Activated T-helper 17 cell treated with anti-CD3 and anti-CD28 coated beads, Interleukin-2, amount 50 U/mL, for 72 hours (primary cell): ENCODE results near the gene SLX4IP. TPM values are rescaled to one million over a fixed set of nuclear protein-coding genes. Genes with fewer than 3 reads are reported as not detected.

ENCODE experiments used
- ATAC-seq: fragments of 150-1000 bp; cut with Tn5 transposase; replicated peaks from 2 replicates; pipeline ENCODE4 v1.10.0; 2021; ENCODE audit warnings: mild to moderate bottlenecking, moderate library complexity
- H3K27ac Mint-ChIP-seq: one replicate; pipeline ENCODE4 v1.8.0; 2022; ENCODE audit warnings: mixed read lengths
- H3K27me3 Mint-ChIP-seq: one replicate; pipeline ENCODE4 v1.8.0; 2022; ENCODE audit warnings: mixed read lengths
- H3K36me3 Mint-ChIP-seq: one replicate; pipeline ENCODE4 v1.8.0; 2022; ENCODE audit warnings: low read depth, mild to moderate bottlenecking, mixed read lengths
- H3K4me1 Mint-ChIP-seq: one replicate; pipeline ENCODE4 v1.8.0; 2022; ENCODE audit warnings: mixed read lengths
- H3K4me3 Mint-ChIP-seq: one replicate; pipeline ENCODE4 v1.8.0; 2022; ENCODE audit warnings: mild to moderate bottlenecking, mixed read lengths
- H3K9me3 Mint-ChIP-seq: one replicate; pipeline ENCODE4 v1.8.0; 2022; ENCODE audit warnings: mixed read lengths
- total RNA-seq, 2 donors: library from RNA; stranded (reverse); gene quantifications; one replicate each; pipeline ENCODE4 v1.2.3, GENCODE V29; 2022

Gene SLX4IP
- total RNA-seq, 2 donors from 2014 or later: 3.9 to 4.0 TPM

GRCh38 chr20:10436053-10436699 is 1.1 kb downstream of the SLX4IP start:
- Mint-ChIP-seq H3K27me3 (no peaks in the 10 kb centered on the region), H3K27ac (peak overlapping the region; percentile 93), H3K36me3 (no peaks in the 10 kb centered on the region), H3K4me3 (peak overlapping the region; percentile 89), H3K4me1 (peaks cover 24% of the 10 kb centered on the region), H3K9me3 (no peaks in the 10 kb centered on the region)
- no peak for ATAC-seq

GRCh38 chr20:10438217-10438616 is 3.1 kb downstream of the SLX4IP start:
- Mint-ChIP-seq H3K9me3 (no peaks in the 10 kb centered on the region), H3K27ac (peak overlapping the region; percentile 36), H3K27me3 (no peaks in the 10 kb centered on the region), H3K36me3 (no peaks in the 10 kb centered on the region), H3K4me1 (peaks cover 10% of the 10 kb centered on the region), H3K4me3 (peak overlapping the region; percentile 89)
- no peak for ATAC-seq

- H3K9me3 Mint-ChIP-seq: no peaks in the 10 kb centered on the region
- H3K4me3 Mint-ChIP-seq: no peak overlapping the region
- peaks cover 14% of the 10 kb centered on the region for H3K4me1 Mint-ChIP-seq
- H3K27me3 Mint-ChIP-seq: no peaks in the 10 kb centered on the region
- H3K36me3 Mint-ChIP-seq: no peaks in the 10 kb centered on the region
- no peak overlapping the region for H3K27ac Mint-ChIP-seq
- no peak for ATAC-seq
Observed at GRCh38 chr20:10443936-10444335, 8.8 kb downstream of the SLX4IP start.

- no peak overlapping the region for H3K4me3 Mint-ChIP-seq
- no peaks in the 10 kb centered on the region for H3K27me3 Mint-ChIP-seq
- peaks cover 14% of the 10 kb centered on the region for H3K4me1 Mint-ChIP-seq
- H3K36me3 Mint-ChIP-seq: no peaks in the 10 kb centered on the region
- H3K27ac Mint-ChIP-seq: no peak overlapping the region
- no peaks in the 10 kb centered on the region for H3K9me3 Mint-ChIP-seq
- no peak for ATAC-seq
Observed at GRCh38 chr20:10445758-10446157, 10.7 kb downstream of the SLX4IP start.

- peak overlapping the region; percentile 73 for H3K4me3 Mint-ChIP-seq
Observed at GRCh38 chr20:10447028-10447427, 11.9 kb downstream of the SLX4IP start.

GRCh38 chr20:10448270-10449156 is 13.4 kb downstream of the SLX4IP start:
- Mint-ChIP-seq H3K9me3 (no peaks in the 10 kb centered on the region), H3K4me3 (peak overlapping the region; percentile 73), H3K27ac (no peak overlapping the region), H3K36me3 (no peaks in the 10 kb centered on the region), H3K27me3 (no peaks in the 10 kb centered on the region), H3K4me1 (peaks cover 23% of the 10 kb centered on the region)
- no peak for ATAC-seq

More at GRCh38 chr20:10447028-10447427, 11.9 kb downstream of the SLX4IP start:
- Mint-ChIP-seq H3K4me1 (peaks cover 14% of the 10 kb centered on the region), H3K36me3 (no peaks in the 10 kb centered on the region), H3K27me3 (no peaks in the 10 kb centered on the region), H3K27ac (peak overlapping the region; percentile 50), H3K9me3 (no peaks in the 10 kb centered on the region)
- ATAC-seq: peak; percentile 99

GRCh38 chr20:10449270-10449669 is 14.2 kb downstream of the SLX4IP start:
- Mint-ChIP-seq H3K9me3 (no peaks in the 10 kb centered on the region), H3K4me3 (no peak overlapping the region), H3K27me3 (no peaks in the 10 kb centered on the region), H3K27ac (no peak overlapping the region), H3K4me1 (peaks cover 23% of the 10 kb centered on the region), H3K36me3 (no peaks in the 10 kb centered on the region)
- no peak for ATAC-seq

GRCh38 chr20:10453241-10453640 is 18.1 kb downstream of the SLX4IP start:
- Mint-ChIP-seq H3K27me3 (no peaks in the 10 kb centered on the region), H3K9me3 (peaks cover 6% of the 10 kb centered on the region), H3K4me3 (peak overlapping the region; percentile 72), H3K36me3 (no peaks in the 10 kb centered on the region), H3K27ac (peak overlapping the region; percentile 83), H3K4me1 (peaks cover 9% of the 10 kb centered on the region)
- peak; percentile 93 for ATAC-seq

- H3K4me1 Mint-ChIP-seq: peaks cover 8% of the 10 kb centered on the region
- no peak for ATAC-seq
- H3K9me3 Mint-ChIP-seq: peaks cover 6% of the 10 kb centered on the region
- H3K36me3 Mint-ChIP-seq: peaks cover 10% of the 10 kb centered on the region
- peak overlapping the region; percentile 83 for H3K27ac Mint-ChIP-seq
- H3K27me3 Mint-ChIP-seq: no peaks in the 10 kb centered on the region
- peak overlapping the region; percentile 72 for H3K4me3 Mint-ChIP-seq
Observed at GRCh38 chr20:10454151-10454750, 19.1 kb downstream of the SLX4IP start.

GRCh38 chr20:10461495-10461894 is 26.4 kb downstream of the SLX4IP start:
- Mint-ChIP-seq H3K9me3 (peaks cover 6% of the 10 kb centered on the region), H3K27me3 (no peaks in the 10 kb centered on the region), H3K36me3 (peaks cover 18% of the 10 kb centered on the region), H3K4me1 (no peaks in the 10 kb centered on the region), H3K27ac (no peak overlapping the region), H3K4me3 (no peak overlapping the region)
- ATAC-seq: no peak

GRCh38 chr20:10462516-10462915 is 27.4 kb downstream of the SLX4IP start:
- Mint-ChIP-seq H3K27ac (no peak overlapping the region), H3K4me3 (no peak overlapping the region), H3K36me3 (peaks cover 18% of the 10 kb centered on the region), H3K27me3 (no peaks in the 10 kb centered on the region), H3K9me3 (peaks cover under 1% of the 10 kb centered on the region), H3K4me1 (no peaks in the 10 kb centered on the region)
- ATAC-seq: no peak

- Mint-ChIP-seq H3K27me3 (no peaks in the 10 kb centered on the region), H3K36me3 (peaks cover 14% of the 10 kb centered on the region), H3K27ac (no peak overlapping the region), H3K4me3 (no peak overlapping the region), H3K4me1 (peaks cover 4% of the 10 kb centered on the region), H3K9me3 (no peaks in the 10 kb centered on the region)
- ATAC-seq: no peak
Observed at GRCh38 chr20:10463622-10464021, 28.5 kb downstream of the SLX4IP start.

GRCh38 chr20:10465135-10465534 is 30.0 kb downstream of the SLX4IP start:
- H3K27ac Mint-ChIP-seq: no peak overlapping the region
- ATAC-seq: no peak
- H3K9me3 Mint-ChIP-seq: no peaks in the 10 kb centered on the region
- peaks cover 6% of the 10 kb centered on the region for H3K36me3 Mint-ChIP-seq
- no peak overlapping the region for H3K4me3 Mint-ChIP-seq
- H3K27me3 Mint-ChIP-seq: no peaks in the 10 kb centered on the region
- peaks cover 12% of the 10 kb centered on the region for H3K4me1 Mint-ChIP-seq

- Mint-ChIP-seq H3K27me3 (no peaks in the 10 kb centered on the region), H3K36me3 (no peaks in the 10 kb centered on the region), H3K27ac (no peak overlapping the region), H3K4me3 (no peak overlapping the region), H3K4me1 (peaks cover 14% of the 10 kb centered on the region), H3K9me3 (no peaks in the 10 kb centered on the region)
- no peak for ATAC-seq
Observed at GRCh38 chr20:10466325-10466724, 31.2 kb downstream of the SLX4IP start.

- no peaks in the 10 kb centered on the region for H3K36me3 Mint-ChIP-seq
- H3K9me3 Mint-ChIP-seq: no peaks in the 10 kb centered on the region
Observed at GRCh38 chr20:10466855-10467254, 31.8 kb downstream of the SLX4IP start.

More at GRCh38 chr20:10466855-10467254, 31.8 kb downstream of the SLX4IP start:
- Mint-ChIP-seq H3K4me1 (peaks cover 14% of the 10 kb centered on the region), H3K27me3 (no peaks in the 10 kb centered on the region), H3K4me3 (no peak overlapping the region), H3K27ac (no peak overlapping the region)
- ATAC-seq: no peak
